OCI-LY7 (cell line): ENCODE results near the gene GSS.

ENCODE experiments used
- EZH2phosphoT487 ChIP-seq: fragments of 200-600 bp; sonication (generic); IDR thresholded peaks from 2 replicates; pipeline ENCODE4 v1.6.1; 2018; ENCODE audit warnings: low read depth, borderline replicate concordance, mild to moderate bottlenecking, mixed run types, antibody characterized with exemption, low read length, moderate library complexity, mixed read lengths
- TF ChIP-seq, protein P1 (sequence below): fragments of 200-600 bp; sonication (generic); conservative IDR thresholded peaks from 2 replicates; pipeline ENCODE4 v1.5.1; 2014; ENCODE audit warnings: mild to moderate bottlenecking, antibody characterized with exemption, low read length, moderate library complexity, mixed read lengths

DNA sequence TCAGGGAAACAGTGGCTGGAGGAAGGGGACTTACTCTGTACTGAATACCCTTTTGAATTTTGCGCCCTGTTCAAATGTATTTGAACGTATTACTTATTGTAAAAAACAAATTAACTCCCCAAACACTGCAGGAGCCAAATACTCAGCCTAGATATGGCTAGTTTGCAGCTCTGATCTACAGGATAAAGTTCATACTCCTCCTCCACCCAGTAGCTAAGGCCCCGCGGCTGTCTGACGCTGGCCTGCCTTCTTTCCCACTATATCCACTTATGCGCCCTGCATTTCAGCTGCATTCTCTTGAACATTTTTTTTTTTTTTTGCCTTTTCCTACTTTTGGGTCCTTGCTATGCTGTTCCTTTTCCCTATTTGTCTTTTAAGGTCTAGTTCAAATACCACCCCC is 6.5 kb downstream of the GSS start:
- TF ChIP-seq, protein P1, sequence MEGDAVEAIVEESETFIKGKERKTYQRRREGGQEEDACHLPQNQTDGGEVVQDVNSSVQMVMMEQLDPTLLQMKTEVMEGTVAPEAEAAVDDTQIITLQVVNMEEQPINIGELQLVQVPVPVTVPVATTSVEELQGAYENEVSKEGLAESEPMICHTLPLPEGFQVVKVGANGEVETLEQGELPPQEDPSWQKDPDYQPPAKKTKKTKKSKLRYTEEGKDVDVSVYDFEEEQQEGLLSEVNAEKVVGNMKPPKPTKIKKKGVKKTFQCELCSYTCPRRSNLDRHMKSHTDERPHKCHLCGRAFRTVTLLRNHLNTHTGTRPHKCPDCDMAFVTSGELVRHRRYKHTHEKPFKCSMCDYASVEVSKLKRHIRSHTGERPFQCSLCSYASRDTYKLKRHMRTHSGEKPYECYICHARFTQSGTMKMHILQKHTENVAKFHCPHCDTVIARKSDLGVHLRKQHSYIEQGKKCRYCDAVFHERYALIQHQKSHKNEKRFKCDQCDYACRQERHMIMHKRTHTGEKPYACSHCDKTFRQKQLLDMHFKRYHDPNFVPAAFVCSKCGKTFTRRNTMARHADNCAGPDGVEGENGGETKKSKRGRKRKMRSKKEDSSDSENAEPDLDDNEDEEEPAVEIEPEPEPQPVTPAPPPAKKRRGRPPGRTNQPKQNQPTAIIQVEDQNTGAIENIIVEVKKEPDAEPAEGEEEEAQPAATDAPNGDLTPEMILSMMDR: no peak
- TF ChIP-seq EZH2phosphoT487: no peak
